AG10803 (cell line): ENCODE data around the gene LY86.

Experiments
- DNase-seq: peaks from one replicate; pipeline ENCODE4 v3.0.0; 2010; ENCODE audit warnings: low read depth
- H3K4me3 ChIP-seq: 2 replicates; pipeline ENCODE4 v1.5.1; 2011; ENCODE audit warnings: mild to moderate bottlenecking, low read length, control low read depth
- CTCF ChIP-seq: conservative IDR thresholded peaks from 2 replicates; pipeline ENCODE4 v1.5.1; 2011; ENCODE audit warnings: mild to moderate bottlenecking, low read length, control low read depth, inconsistent platforms

The LY86 gene

GRCh38 chr6:6645261-6645917 lies 56.9 kb downstream of the LY86 start:
- TF ChIP-seq CTCF, result no peak
- no peak overlapping the region for H3K4me3 ChIP-seq
- DNase-seq, result no peak

GRCh38 chr6:6646384-6646783 lies 57.9 kb downstream of the LY86 start:
- H3K4me3 ChIP-seq, result no peak overlapping the region
- no peak for TF ChIP-seq CTCF
- no peak for DNase-seq

DNA sequence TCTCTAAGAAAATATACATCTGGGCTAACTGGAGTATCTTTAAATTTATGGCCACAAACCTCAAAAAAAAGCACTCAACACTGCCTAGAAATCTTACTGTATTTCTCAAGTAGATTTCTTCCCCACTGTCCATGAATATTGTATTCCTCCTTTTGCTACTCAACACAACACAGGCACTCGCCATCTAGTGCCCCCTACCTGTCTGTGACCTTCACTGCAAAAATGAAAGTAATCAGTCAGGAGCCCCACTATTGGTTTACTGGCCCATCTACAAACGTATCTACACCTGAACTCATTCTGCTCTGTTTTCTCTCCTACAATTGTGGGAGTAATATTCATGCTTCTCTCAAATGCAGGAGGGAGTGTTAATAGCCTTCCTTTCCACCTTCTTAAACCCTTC lies 58.3 kb downstream of the LY86 start:
- no peak for DNase-seq
- TF ChIP-seq CTCF, result no peak
- H3K4me3 ChIP-seq, result no peak overlapping the region

GRCh38 chr6:6648692-6649343 lies 60.3 kb downstream of the LY86 start:
- no peak for TF ChIP-seq CTCF
- no peak overlapping the region for H3K4me3 ChIP-seq
- DNase-seq, result no peak

DNA sequence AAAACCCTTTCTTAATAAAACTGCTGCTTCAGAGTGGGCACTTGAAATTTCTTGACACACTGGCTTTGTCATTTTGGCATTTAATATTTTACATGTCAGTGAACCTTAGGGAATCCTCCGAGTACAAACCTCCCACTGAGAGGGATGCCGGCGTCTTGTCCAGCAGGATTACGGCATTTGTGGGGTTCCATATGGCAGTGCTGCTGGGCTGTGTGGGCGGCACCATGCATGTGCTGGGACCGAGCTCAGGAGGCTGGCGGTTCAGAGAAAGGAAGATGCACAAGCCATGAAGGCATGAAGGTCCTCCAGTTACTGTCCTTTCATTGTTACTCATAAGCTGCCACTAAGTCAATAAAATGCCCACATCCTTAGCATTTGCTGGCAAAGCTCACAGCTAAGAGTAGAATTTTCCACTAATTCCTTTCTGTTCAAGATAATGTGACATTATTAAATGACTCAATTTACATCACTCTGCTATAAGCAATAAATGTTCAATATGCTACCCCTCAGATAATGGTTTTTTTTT lies 61.4 kb downstream of the LY86 start:
- no peak overlapping the region for H3K4me3 ChIP-seq
- TF ChIP-seq CTCF, result no peak
- no peak for DNase-seq

DNA sequence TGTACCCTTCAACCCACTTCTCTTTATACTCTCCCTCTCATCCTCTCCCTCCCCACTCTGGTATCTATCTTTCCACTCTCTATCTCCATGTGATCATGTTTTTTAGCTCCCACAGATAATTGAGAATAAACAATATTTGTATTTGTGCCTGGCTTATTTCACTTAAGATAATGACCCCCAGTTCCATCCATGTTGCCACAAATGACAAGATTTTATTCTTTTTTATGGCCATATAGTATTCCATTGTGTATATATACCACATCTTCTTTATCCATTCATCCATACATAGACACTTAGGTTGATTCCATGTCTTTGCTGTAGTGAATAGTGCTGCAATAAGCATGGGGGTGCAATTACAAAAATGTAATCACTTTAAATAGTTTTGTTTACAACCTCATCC lies 62.3 kb downstream of the LY86 start:
- no peak for TF ChIP-seq CTCF
- H3K4me3 ChIP-seq, result no peak overlapping the region
- DNase-seq, result no peak

DNA sequence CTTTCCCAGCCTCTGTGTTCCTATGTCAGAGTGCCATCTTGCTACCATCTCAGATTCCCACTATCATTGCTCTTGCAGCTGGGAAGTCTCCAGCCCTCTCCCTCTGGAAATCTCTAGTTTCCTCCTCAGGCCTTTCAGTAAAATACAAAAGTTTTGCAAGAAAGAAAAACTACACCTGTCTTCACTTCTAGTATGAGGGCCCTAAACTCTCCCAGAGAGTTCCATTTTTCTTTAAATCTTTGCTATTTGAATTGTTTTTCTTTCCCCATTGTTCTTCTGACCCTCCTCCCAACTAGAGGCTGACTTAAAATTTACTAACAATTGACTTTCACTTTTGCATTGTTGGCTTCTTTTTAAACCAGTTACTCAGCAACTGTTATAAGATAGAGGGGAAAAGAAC lies 62.8 kb downstream of the LY86 start:
- H3K4me3 ChIP-seq, result no peak overlapping the region
- DNase-seq, result no peak
- no peak for TF ChIP-seq CTCF
